Parietal lobe (tissue), 1 donor: ENCODE measurements around the gene CMC1. TPM values are rescaled to one million over a fixed set of nuclear protein-coding genes. Genes with fewer than 3 reads are reported as not detected.

ENCODE experiments used
- total RNA-seq: library from RNA; depleted of rRNA; stranded (reverse); fragments of >200 nt; gene quantifications from one replicate; pipeline ENCODE4 v1.2.3, GENCODE V29; 2014

CMC1 gene, protein sequence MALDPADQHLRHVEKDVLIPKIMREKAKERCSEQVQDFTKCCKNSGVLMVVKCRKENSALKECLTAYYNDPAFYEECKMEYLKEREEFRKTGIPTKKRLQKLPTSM
- 8.5 TPM for total RNA-seq

DNA sequence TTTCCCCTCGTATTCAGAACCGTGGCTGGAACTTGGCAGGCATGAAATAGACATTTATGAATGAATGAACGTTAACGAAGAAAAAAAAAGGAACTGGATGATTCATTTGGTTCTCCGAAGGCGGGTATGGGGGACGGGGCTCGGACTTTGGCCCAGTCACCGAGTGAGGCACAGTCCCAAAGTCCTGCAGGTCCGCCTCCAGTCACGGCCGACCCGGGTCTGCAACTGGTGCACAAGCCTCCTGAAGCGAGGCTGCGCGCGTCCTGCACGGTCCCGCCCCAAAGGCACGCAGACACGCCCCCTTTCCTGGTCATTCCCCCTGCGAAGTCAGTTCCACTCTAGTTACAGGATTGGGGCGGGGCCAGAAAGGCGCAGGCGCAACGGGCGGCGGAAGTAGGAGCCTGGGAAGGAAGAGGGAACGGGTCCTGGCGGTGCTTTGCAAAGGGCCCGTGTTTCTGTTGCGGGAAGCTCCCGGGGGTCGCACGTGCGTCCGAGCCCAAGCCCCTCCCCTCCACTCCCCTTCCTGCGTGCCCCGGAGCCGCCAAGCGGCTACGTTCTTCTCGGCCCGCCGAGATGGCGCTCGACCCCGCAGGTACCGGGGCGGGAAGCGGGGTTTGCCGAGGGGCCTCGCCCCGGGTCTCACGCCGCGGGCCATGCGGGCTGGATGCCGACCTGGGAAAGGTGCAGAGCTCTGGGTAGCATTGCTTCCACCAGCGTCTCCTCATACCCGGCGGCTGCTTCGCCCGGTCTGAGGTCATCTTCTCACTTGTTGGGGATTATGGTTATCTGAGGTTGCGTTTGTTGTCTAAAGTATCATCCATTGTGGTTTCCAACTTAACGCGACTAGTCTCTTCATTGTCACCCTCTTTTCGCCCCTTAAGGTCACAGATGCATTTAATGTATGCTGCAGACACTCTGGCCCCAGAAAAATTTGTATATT is at the start of gene CMC1:
CMC1 (plus strand) TSS at position 399 of the 940 bp plus-strand sequence; CDS start at position 574, 175 bp downstream.

DNA sequence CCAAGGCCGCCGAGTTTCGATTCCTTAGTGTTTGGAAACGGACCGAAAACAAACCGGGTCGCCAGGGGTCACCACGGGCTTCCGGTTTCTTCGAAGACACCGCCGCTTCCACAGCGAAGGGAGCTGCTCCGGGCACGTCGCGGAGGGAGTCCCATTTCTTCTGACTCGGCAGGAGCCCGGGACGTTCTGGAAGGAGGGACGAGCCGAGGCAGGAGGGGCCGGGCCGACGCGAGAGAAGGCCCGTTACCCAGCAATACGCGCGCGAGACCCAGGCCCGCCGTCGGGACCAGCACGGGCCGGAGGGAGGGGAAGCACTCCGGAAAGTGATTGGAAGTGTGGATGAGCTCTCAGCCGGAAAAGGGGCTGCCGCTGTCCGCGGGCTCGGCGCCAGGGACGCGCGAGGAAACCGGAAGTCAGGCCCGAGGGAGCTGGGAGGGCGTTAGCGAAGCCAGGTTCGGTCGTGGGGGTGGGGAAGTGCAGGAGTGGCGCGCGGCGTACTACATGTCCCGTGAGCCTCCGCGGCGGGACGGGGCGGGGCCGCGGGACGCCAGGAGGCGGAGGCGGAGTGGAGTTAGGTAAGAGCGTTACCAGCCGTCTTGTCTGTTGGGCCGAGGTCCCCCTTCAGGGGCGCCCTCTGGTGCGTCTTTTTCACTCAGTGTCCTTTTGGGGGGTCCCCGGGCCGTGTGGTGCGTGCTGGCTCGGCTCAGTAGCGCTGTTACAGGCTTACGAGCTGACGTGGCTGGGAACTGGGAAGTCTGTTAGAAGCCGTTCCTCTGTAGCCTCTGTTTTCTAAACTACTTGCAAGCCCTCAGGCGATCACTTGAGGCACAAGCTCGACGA is 107.4 kb downstream of the CMC1 start, which contains the start of the genes AZI2 and ZCWPW2:
AZI2 (minus strand) TSS at position 196 of the 840 bp plus-strand sequence. CDS start 8,207 bp downstream, outside the sequence.
ZCWPW2 (plus strand) TSS at position 93 of the 840 bp plus-strand sequence. CDS start 64,348 bp downstream, outside the sequence.

Other genes starting within 250 kb of the CMC1 start
- 1.3 TPM for gene ZCWPW2, start 107.1 kb downstream of the CMC1 start, total RNA-seq
- 83.3 TPM for gene AZI2, start 107.2 kb downstream of the CMC1 start, total RNA-seq